ENCODE measurements around the gene ARHGEF35. TPM values are rescaled to one million over a fixed set of nuclear protein-coding genes. Genes with fewer than 3 reads are reported as not detected.

ARHGEF35 gene
- total RNA-seq, 1 experiment from 2014 or later = not detected

DNA sequence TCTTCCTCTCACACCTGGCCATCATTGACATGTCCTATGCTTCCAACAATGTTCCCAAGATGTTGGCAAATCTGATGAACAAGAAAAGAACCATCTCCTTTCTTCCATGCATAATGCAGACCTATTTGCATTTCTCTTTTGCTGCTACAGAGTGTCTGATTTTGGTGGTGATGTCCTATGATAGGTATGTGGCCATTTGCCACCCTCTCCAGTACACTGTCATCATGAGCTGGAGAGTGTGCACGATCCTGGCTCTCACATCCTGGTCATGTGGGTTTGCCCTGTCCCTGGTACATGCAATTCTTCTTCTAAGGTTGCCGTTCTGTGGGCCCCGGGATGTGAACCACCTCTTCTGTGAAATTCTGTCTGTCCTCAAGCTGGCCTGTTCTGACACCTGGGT, 53.4 kb downstream of the ARHGEF35 start:
- peaks cover 2% of the 10 kb centered on the region for H3K36me3 Mint-ChIP-seq (ENCODE audit: insufficient read depth, unreplicated experiment)
- no peaks in the 10 kb centered on the region for H3K27me3 Mint-ChIP-seq (ENCODE audit: insufficient read depth, unreplicated experiment)
- TF ChIP-seq, protein P1, sequence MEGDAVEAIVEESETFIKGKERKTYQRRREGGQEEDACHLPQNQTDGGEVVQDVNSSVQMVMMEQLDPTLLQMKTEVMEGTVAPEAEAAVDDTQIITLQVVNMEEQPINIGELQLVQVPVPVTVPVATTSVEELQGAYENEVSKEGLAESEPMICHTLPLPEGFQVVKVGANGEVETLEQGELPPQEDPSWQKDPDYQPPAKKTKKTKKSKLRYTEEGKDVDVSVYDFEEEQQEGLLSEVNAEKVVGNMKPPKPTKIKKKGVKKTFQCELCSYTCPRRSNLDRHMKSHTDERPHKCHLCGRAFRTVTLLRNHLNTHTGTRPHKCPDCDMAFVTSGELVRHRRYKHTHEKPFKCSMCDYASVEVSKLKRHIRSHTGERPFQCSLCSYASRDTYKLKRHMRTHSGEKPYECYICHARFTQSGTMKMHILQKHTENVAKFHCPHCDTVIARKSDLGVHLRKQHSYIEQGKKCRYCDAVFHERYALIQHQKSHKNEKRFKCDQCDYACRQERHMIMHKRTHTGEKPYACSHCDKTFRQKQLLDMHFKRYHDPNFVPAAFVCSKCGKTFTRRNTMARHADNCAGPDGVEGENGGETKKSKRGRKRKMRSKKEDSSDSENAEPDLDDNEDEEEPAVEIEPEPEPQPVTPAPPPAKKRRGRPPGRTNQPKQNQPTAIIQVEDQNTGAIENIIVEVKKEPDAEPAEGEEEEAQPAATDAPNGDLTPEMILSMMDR (IDR thresholded peaks at IDR 0.05; ENCODE audit: unreplicated experiment) = no peak
- no peaks in the 10 kb centered on the region for H3K4me1 Mint-ChIP-seq (ENCODE audit: insufficient read depth, unreplicated experiment)
- no peak overlapping the region for H3K27ac Mint-ChIP-seq (ENCODE audit: low read depth, unreplicated experiment)
- H3K4me3 Mint-ChIP-seq (ENCODE audit: unreplicated experiment) = no peak overlapping the region
- intact Hi-C loops (cut with micrococcal nuclease) = no loop called here
- no TSS peak for BruUV-seq (replicated peaks)
- CTCF ChIA-PET = no interaction called here
- POLR2A ChIA-PET = no interaction called here
- no peaks in the 10 kb centered on the region for H3K9me3 Mint-ChIP-seq (ENCODE audit: unreplicated experiment)
- no peak for DNase-seq (ENCODE audit: unreplicated experiment)

DNA sequence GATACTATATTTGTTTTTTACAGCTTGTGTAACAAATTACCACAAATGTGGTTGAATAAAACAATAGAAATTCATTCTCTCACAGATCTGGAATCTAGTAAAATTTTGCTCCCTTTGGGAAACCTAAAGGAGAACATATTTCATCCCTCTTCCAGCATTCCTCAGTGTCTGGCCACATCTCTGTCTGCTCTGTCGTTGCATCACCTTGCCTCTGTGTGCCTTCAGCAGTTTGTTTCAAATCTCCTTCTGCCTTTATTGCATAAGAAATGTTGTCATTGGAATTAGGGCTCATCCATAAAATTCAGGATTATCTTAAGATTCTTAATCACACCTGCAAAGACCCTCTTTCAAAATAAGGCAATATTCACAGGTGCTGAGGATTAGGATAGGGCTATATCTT, 58.1 kb downstream of the ARHGEF35 start:
- TF ChIP-seq, protein P1 (IDR thresholded peaks at IDR 0.05; ENCODE audit: unreplicated experiment) = no peak
- Mint-ChIP-seq H3K27ac (ENCODE audit: low read depth, unreplicated experiment) (no peak overlapping the region), H3K4me1 (ENCODE audit: insufficient read depth, unreplicated experiment) (no peaks in the 10 kb centered on the region), H3K27me3 (ENCODE audit: insufficient read depth, unreplicated experiment) (no peaks in the 10 kb centered on the region), H3K36me3 (ENCODE audit: insufficient read depth, unreplicated experiment) (no peaks in the 10 kb centered on the region), H3K9me3 (ENCODE audit: unreplicated experiment) (no peaks in the 10 kb centered on the region), H3K4me3 (ENCODE audit: unreplicated experiment) (no peak overlapping the region)
- ChIA-PET CTCF (interaction anchor here (3.7 kb wide), 1 partner anchor 10 kb away, joined by 14 read pairs; no protein-coding TSS in a partner anchor), POLR2A (no interaction called here)
- intact Hi-C loops (cut with micrococcal nuclease) = no loop called here
- no TSS peak for BruUV-seq (replicated peaks)
- DNase-seq (ENCODE audit: unreplicated experiment) = peak; percentile 12

Other genes starting within 250 kb of the ARHGEF35 start
- gene OR2F1, start 241.0 kb downstream of the ARHGEF35 start, total RNA-seq (2022) = not detected in 2 replicates
- not detected in 2 replicates for gene OR6B1, start 195.5 kb downstream of the ARHGEF35 start, total RNA-seq (2022)
- gene OR2A5, start 146.9 kb downstream of the ARHGEF35 start, total RNA-seq (2022) = not detected in 2 replicates
- not detected in 2 replicates for gene OR2A25, start 126.0 kb downstream of the ARHGEF35 start, total RNA-seq (2022)
- gene OR2A12, start 109.6 kb downstream of the ARHGEF35 start, total RNA-seq (2022) = not detected in 2 replicates
- gene OR2A2, start 86.2 kb downstream of the ARHGEF35 start, total RNA-seq (2022) = not detected in 2 replicates
- not detected in 2 replicates for gene OR2A14, start 72.7 kb downstream of the ARHGEF35 start, total RNA-seq (2022)
- gene CTAGE4, start 12.4 kb downstream of the ARHGEF35 start, total RNA-seq (2022) = 23.2 and 26.0 TPM in 2 replicates
- not detected in 2 replicates for gene OR2A42, start 43.8 kb upstream of the ARHGEF35 start, total RNA-seq (2022)
- 10.0 and 13.6 TPM in 2 replicates for gene OR2A7, start 69.0 kb upstream of the ARHGEF35 start, total RNA-seq (2022)
- 0.96 and 2.6 TPM in 2 replicates for gene CTAGE8, start 73.5 kb upstream of the ARHGEF35 start, total RNA-seq (2022)
- not detected in 2 replicates for gene OR2A1, start 116.6 kb upstream of the ARHGEF35 start, total RNA-seq (2022)
- gene ARHGEF5, start 159.6 kb upstream of the ARHGEF35 start, total RNA-seq (2022) = 48.2 and 54.7 TPM in 2 replicates
- gene NOBOX, start 207.9 kb upstream of the ARHGEF35 start, total RNA-seq (2022) = not detected in 2 replicates

All from MCF 10A (cell line).